ENCODE measurements around the gene FCER1G. TPM values are rescaled to one million over a fixed set of nuclear protein-coding genes. Genes with fewer than 3 reads are reported as not detected.

Gene FCER1G
- total and polyA plus RNA-seq, 10 donors: 148 to 402 (median 243) TPM

DNA sequence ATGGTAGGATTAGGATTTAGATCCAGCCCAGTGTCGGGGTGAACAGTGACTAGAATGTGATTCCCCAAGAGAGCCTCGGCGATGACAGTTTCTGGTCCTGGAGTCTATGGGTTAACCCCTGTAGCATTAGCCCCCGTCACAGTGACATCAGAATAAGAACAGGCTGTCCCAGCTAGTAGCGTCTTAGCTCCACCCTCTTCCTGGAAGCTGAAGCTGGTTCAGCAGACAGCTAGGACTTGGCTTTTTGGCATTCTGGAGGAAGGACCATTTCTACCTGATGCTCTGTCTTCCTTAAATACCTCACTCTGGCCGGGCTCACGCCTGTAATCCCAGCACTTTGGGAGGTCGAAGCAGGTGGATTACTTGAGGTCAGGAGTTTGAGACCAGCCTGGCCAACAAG lies 7.9 kb upstream of the FCER1G start:
- H3K4me1 ChIP-seq: peaks cover 38 to 84% (median 65%) of the 10 kb centered on the region in 6 donors
- H3K27ac ChIP-seq: peak overlapping the region in 7 of 8 donors; percentile 47 to 97 (median 72)
- H3K27me3 ChIP-seq (replicated peaks in 1 of 7): no peaks in the 10 kb centered on the region
- WGBS, 5 donors: 69 to 80% (median 76%) methylated on average over 8 of the region's 8 CpGs
- H3K4me3 ChIP-seq: peak overlapping the region in 1 of 8 donors; percentile 35
- no peaks in the 10 kb centered on the region for H3K9me3 ChIP-seq
- H3K36me3 ChIP-seq: peaks cover 15 to 90% (median 71%) of the 10 kb centered on the region in 6 donors
- intact Hi-C loops (cut with DNase I; ENCODE audit: low total_unique reads): no loop called here
- DNase-seq: no peak
- TF ChIP-seq, protein P1, sequence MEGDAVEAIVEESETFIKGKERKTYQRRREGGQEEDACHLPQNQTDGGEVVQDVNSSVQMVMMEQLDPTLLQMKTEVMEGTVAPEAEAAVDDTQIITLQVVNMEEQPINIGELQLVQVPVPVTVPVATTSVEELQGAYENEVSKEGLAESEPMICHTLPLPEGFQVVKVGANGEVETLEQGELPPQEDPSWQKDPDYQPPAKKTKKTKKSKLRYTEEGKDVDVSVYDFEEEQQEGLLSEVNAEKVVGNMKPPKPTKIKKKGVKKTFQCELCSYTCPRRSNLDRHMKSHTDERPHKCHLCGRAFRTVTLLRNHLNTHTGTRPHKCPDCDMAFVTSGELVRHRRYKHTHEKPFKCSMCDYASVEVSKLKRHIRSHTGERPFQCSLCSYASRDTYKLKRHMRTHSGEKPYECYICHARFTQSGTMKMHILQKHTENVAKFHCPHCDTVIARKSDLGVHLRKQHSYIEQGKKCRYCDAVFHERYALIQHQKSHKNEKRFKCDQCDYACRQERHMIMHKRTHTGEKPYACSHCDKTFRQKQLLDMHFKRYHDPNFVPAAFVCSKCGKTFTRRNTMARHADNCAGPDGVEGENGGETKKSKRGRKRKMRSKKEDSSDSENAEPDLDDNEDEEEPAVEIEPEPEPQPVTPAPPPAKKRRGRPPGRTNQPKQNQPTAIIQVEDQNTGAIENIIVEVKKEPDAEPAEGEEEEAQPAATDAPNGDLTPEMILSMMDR (IDR thresholded peaks at IDR 0.05 in 8 of 11, conservative IDR thresholded peaks at IDR 0.05 in 3 of 11): no peak
- TF ChIP-seq POLR2AphosphoS5 (IDR thresholded peaks at IDR 0.05): peak in 2 of 3 donors; percentile 28 to 89

DNA sequence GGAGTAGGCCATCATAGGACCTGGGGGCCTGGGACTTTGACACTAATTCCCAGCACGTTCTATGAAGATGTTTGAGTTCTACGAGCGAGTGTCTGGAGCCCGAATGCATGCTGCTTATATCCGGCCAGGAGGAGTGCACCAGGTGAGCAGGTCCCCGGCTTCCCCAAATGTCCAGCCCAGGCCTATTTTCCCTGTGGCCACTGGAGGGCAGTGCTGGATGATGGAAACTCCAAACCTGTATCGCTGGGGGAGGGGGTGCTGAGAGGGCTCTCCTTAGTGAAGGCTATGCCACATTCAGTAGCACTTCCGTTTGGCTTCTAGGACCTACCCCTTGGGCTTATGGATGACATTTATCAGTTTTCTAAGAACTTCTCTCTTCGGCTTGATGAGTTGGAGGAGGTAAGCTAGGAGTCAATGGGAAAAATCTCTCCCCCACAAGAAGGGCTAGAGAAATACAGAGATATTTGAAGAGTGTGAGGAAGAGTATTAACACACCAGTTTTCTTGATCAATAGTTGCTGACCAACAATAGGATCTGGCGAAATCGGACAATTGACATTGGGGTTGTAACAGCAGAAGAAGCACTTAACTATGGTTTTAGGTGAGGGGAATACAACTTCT lies 5.2 kb upstream of the FCER1G start:
- intact Hi-C loops (cut with DNase I; ENCODE audit: low total_unique reads): no loop called here
- Histone ChIP-seq H3K27ac (peak overlapping the region in 6 of 8 donors; percentile 6 to 97 (median 84)), H3K4me1 (peaks cover 21 to 76% (median 41%) of the 10 kb centered on the region in 6 donors), H3K9me3 (no peaks in the 10 kb centered on the region), H3K4me3 (no peak overlapping the region), H3K36me3 (peaks cover 16 to 100% (median 93%) of the 10 kb centered on the region in 6 donors), H3K27me3 (replicated peaks in 1 of 7) (no peaks in the 10 kb centered on the region)
- peak; percentile 90 for DNase-seq
- peak in 1 of 3 donors; percentile 70 for TF ChIP-seq POLR2AphosphoS5 (IDR thresholded peaks at IDR 0.05)
- TF ChIP-seq, protein P1 (IDR thresholded peaks at IDR 0.05 in 8 of 11, conservative IDR thresholded peaks at IDR 0.05 in 3 of 11): peak; percentile 77 to 93 (median 88)
- no peak for TF ChIP-seq POLR2A (IDR thresholded peaks at IDR 0.05)
- WGBS, 5 donors: 40 to 45% (median 43%) methylated on average over 11 of the region's 11 CpGs

DNA sequence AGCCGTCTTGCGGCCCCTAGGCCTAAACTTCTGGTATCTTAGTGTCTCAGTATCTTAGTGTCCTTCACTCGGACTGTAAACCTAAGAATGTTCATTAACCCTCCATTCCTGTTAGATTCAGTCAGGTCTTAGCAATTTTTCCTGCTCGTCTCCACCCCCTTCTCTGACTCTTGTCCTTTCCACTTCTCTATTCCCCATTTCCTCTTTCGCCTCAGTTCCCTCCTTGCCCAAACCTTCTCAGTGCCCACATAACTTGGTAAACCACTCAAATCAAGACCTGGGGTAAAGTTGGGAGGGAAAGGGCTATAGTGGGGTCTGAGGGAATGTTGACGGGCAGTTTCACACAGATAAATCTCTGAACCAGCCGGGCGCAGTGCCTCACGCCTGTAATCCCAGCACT lies 726 bp upstream of the FCER1G start:
- H3K36me3 ChIP-seq: peaks cover 16 to 75% (median 57%) of the 10 kb centered on the region in 6 donors
- WGBS, 5 donors: 72 to 92% (median 76%) methylated on average over 9 of the region's 9 CpGs

More for the DNA sequence above, 726 bp upstream of the FCER1G start:
- Histone ChIP-seq H3K9me3 (no peaks in the 10 kb centered on the region), H3K27me3 (replicated peaks in 1 of 7) (no peaks in the 10 kb centered on the region), H3K4me3 (peak overlapping the region in 6 of 8 donors; percentile 4 to 68 (median 44)), H3K27ac (peak overlapping the region in 7 of 8 donors; percentile 78 to 95 (median 91)), H3K4me1 (peaks cover 6 to 73% (median 32%) of the 10 kb centered on the region in 6 donors)
- intact Hi-C loops (cut with DNase I; ENCODE audit: low total_unique reads): no loop called here
- peak in 1 of 3 donors; percentile 55 for TF ChIP-seq POLR2AphosphoS5 (IDR thresholded peaks at IDR 0.05)
- TF ChIP-seq, protein P1 (IDR thresholded peaks at IDR 0.05 in 8 of 11, conservative IDR thresholded peaks at IDR 0.05 in 3 of 11): no peak
- no peak for DNase-seq
